CD4-positive, alpha-beta memory T cell (primary cell): ENCODE data around the gene GDPGP1. TPM values are rescaled to one million over a fixed set of nuclear protein-coding genes. Genes with fewer than 3 reads are reported as not detected.
A peak's percentile ranks its signal among the peaks of the same experiment; 100 is the strongest.

ENCODE experiments used
- CTCF ChIA-PET: fragments of 350-600 bp; sonication (Branson Sonifier 250); formaldehyde crosslinking; loops from one replicate; lab custom pipeline; 2021; ENCODE audit warnings: inconsistent platforms; ENCODE audit not compliant: partially characterized antibody; lab: Charles Lee
- POLR2A ChIA-PET: fragments of 350-600 bp; sonication (Branson Sonifier 250); formaldehyde crosslinking; loops from one replicate; lab custom pipeline; 2021; ENCODE audit not compliant: partially characterized antibody; lab: Charles Lee
- DNase-seq, 5 donors: peaks; one replicate each; pipeline versions ENCODE4 v3.0.0 to v3.0.0-alpha.2; 2020 to 2022; ENCODE audit warnings: mixed read lengths in 1 of 5
- H3K27ac ChIP-seq: one replicate; pipeline ENCODE4 v1.7.0; 2013; ENCODE audit warnings: low read depth, low read length
- H3K27me3 ChIP-seq: 2 replicates; pipeline ENCODE4 v1.7.0; 2013; ENCODE audit warnings: mild to moderate bottlenecking, low read length, moderate library complexity; ENCODE audit not compliant: insufficient read depth
- H3K36me3 ChIP-seq: 2 replicates; pipeline ENCODE4 v1.7.0; 2013; ENCODE audit warnings: mild to moderate bottlenecking, low read length, moderate library complexity; ENCODE audit not compliant: insufficient read depth
- H3K4me1 ChIP-seq: 2 replicates; pipeline ENCODE4 v1.7.0; 2013; ENCODE audit warnings: mild to moderate bottlenecking, low read length, moderate library complexity; ENCODE audit not compliant: insufficient read depth
- H3K4me3 ChIP-seq, 2 donors: one replicate each; pipeline ENCODE4 v1.7.0; 2013; ENCODE audit warnings: low read length in 2 of 2, mild to moderate bottlenecking in 1 of 2
- H3K9me3 ChIP-seq, 2 donors: one replicate each; pipeline ENCODE4 v1.7.0; 2013; ENCODE audit warnings: low read length in 2 of 2, control low read depth in 1 of 2; ENCODE audit not compliant: control insufficient read depth in 1 of 2
- H3K27ac Mint-ChIP-seq, 7 donors: one replicate each; pipeline ENCODE4 v1.8.0; 2020 to 2021; ENCODE audit warnings: mixed read lengths in 7 of 7, mild to moderate bottlenecking in 6 of 7, inconsistent platforms in 3 of 7, moderate library complexity in 3 of 7
- H3K27me3 Mint-ChIP-seq, 2 donors: one replicate each; pipeline ENCODE4 v1.8.0; 2020 to 2021; ENCODE audit warnings: mixed read lengths in 2 of 2
- H3K36me3 Mint-ChIP-seq, 2 donors: one replicate each; pipeline ENCODE4 v1.8.0; 2020 to 2021; ENCODE audit warnings: mixed read lengths in 2 of 2, inconsistent platforms in 1 of 2, mild to moderate bottlenecking in 1 of 2
- H3K4me1 Mint-ChIP-seq, 4 donors: one replicate each; pipeline ENCODE4 v1.8.0; 2020 to 2021; ENCODE audit warnings: mixed read lengths in 4 of 4, mild to moderate bottlenecking in 1 of 4
- H3K4me3 Mint-ChIP-seq, 8 donors: one replicate each; pipeline ENCODE4 v1.8.0; 2020 to 2021; ENCODE audit warnings: mixed read lengths in 8 of 8, mild to moderate bottlenecking in 7 of 8, moderate library complexity in 6 of 8, inconsistent platforms in 3 of 8
- H3K9me3 Mint-ChIP-seq, 8 donors: one replicate each; pipeline ENCODE4 v1.8.0; 2020 to 2021; ENCODE audit warnings: mixed read lengths in 8 of 8, mild to moderate bottlenecking in 5 of 8, inconsistent platforms in 3 of 8, moderate library complexity in 1 of 8
- intact Hi-C: fragments of 100-400 bp; cut with micrococcal nuclease; formaldehyde crosslinking; loops from one replicate; pipeline ENCODE4 v1.15.1; 2023
- polyA plus RNA-seq, 2 donors: library from polyadenylated mRNA; unstranded; fragments of 300-500 nt; fragmentation: Illumina TruSeq; gene quantifications; one replicate each; pipeline ENCODE4 v1.2.3, GENCODE V29; 2021
- total RNA-seq, 2 experiments: library from RNA; stranded (reverse); gene quantifications; one replicate each; pipeline ENCODE4 v1.2.3, GENCODE V29; 2021

The GDPGP1 gene
- total and polyA plus RNA-seq, 4 experiments from 2014 or later, result 0.58 to 15.0 (median 6.0) TPM

DNA sequence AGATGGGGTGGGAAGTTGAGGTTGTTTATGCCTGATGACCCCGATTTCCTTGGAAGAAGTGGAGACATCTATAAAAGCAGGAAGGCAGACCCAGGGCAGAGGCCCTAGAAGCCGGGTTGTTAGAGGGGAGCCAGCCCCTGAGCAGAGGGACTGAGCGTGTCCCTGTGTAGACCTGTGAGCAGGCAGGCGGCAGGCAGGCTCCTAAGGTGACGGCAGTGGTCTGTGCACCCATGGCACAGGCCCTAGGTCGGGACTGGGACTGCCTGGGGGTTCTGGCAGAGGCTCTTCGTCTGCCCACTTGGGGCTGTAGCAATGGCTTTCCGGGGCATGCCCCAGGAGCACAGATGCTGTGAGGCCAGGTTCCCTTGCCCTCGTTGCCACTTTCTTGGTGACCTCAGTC is 23.0 kb upstream of the GDPGP1 start:
- H3K4me3 Mint-ChIP-seq, result peak overlapping the region in 2 of 8 donors; percentile 15 to 44
- H3K9me3 Mint-ChIP-seq, result no peaks in the 10 kb centered on the region
- H3K4me1 ChIP-seq, result peaks cover 22% of the 10 kb centered on the region
- intact Hi-C loops, result no loop called here
- H3K4me1 Mint-ChIP-seq, result peaks cover 19 to 37% (median 33%) of the 10 kb centered on the region in 4 donors
- ChIA-PET POLR2A (interaction anchor here (1.7 kb wide), 1 partner anchor 10 kb away, joined by 4 read pairs; the partner anchor contains the start of gene SEMA4B), CTCF (no interaction called here)
- peak overlapping the region in 2 of 7 donors; percentile 37 to 84 for H3K27ac Mint-ChIP-seq
- no peak for DNase-seq
- no peak overlapping the region for H3K4me3 ChIP-seq
- H3K27me3 ChIP-seq, result no peaks in the 10 kb centered on the region
- H3K9me3 ChIP-seq, result no peaks in the 10 kb centered on the region
- H3K27ac ChIP-seq, result no peak overlapping the region
- peaks cover 0 to 6% of the 10 kb centered on the region in 2 donors for H3K36me3 Mint-ChIP-seq
- no peaks in the 10 kb centered on the region for H3K27me3 Mint-ChIP-seq
- H3K36me3 ChIP-seq, result no peaks in the 10 kb centered on the region

DNA sequence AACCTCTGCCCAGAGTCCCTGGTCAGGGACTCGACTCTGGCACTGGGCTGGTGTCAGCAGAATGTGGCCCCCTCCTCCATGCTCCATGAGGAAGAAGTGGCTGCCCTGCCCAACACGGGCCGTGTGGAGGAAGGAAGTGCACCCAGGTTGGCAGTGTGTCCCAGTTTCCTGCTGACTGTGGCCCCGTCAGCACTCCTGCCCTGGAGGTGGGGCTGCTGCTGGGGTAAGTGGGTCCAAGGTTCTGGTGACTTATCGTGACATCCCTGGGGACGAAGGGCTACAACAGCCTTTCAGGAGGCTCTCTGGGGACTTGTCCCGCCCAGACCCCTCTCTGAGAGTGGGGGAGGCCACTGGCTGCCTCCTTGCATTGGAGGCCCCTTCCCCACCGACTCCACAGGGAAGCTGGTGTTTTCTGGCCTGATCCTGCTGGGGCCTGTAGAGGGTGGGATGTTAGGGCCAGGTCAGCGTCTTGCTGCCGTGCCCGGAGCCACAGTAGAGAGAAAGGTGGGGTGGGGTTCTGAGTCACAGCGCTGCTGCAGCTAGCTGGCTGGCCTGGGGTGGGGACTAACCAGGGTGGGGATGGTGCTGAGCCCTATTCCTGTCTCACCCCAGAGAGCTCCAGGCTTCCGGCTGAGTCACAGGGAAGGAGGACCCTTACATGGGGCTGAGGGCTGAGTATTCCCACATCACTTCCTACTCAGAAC is 22.4 kb upstream of the GDPGP1 start:
- intact Hi-C loops, result no loop called here
- no peak for DNase-seq
- H3K27ac ChIP-seq, result no peak overlapping the region
- Mint-ChIP-seq H3K4me1 (peaks cover 21 to 36% (median 33%) of the 10 kb centered on the region in 4 donors), H3K9me3 (no peaks in the 10 kb centered on the region), H3K27me3 (no peaks in the 10 kb centered on the region), H3K4me3 (no peak overlapping the region), H3K36me3 (peaks cover 0 to 6% of the 10 kb centered on the region in 2 donors), H3K27ac (peak overlapping the region in 1 of 7 donors; percentile 31)
- H3K9me3 ChIP-seq, result no peaks in the 10 kb centered on the region
- peaks cover 22% of the 10 kb centered on the region for H3K4me1 ChIP-seq
- POLR2A ChIA-PET, result interaction anchor here (1.3 kb wide), 1 partner anchor 11 kb away, joined by 6 read pairs; the partner anchor contains the start of gene SEMA4B
- no peaks in the 10 kb centered on the region for H3K36me3 ChIP-seq
- no peak overlapping the region for H3K4me3 ChIP-seq
- CTCF ChIA-PET, result no interaction called here
- no peaks in the 10 kb centered on the region for H3K27me3 ChIP-seq

DNA sequence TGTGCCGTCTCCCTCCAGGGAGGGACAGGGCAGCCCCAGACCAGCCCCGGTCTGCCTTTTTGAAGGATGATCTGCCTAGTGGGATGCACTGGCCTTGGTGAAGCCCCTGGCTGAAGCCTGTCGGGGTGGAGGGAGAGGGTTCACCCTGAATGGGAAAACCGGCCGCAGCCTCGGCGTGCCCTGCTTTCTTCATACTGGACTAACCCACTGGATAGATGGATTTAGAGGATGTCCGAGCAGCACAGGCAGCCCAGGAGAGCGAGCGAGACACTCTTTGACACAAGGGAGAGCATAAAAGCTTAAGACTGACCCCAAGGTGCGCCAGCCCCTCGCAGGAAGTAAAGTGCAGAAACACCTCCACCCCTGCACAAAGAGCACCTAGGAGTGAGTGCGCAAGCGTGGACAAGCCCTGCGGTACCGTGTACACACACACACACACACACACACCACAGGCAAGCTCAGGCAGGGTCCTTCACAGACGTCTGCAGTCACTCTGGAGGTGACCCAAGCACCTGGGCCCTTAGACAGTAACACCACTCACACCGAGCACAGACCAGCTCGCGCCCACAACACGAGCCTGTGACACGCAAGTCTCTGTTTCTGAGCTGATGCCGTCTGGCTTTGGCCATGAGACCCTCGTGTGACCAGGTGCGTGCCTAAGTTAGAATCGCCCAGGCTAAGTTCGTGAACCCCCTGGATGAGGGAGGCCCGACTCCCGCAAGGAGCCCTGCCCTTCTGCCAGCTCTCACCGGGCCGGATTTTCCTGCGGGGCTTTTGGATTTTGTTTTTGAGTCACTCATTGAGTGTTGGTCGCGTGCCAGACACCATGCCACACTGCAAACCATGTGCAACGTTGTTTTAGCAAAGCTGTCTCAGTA is 21.5 kb upstream of the GDPGP1 start:
- no peaks in the 10 kb centered on the region for H3K27me3 ChIP-seq
- Mint-ChIP-seq H3K36me3 (peaks cover 0 to 9% of the 10 kb centered on the region in 2 donors), H3K4me3 (no peak overlapping the region), H3K9me3 (no peaks in the 10 kb centered on the region), H3K27ac (no peak overlapping the region), H3K27me3 (no peaks in the 10 kb centered on the region), H3K4me1 (peaks cover 21 to 36% (median 33%) of the 10 kb centered on the region in 4 donors)
- H3K36me3 ChIP-seq, result no peaks in the 10 kb centered on the region
- no peak overlapping the region for H3K4me3 ChIP-seq
- H3K4me1 ChIP-seq, result peaks cover 22% of the 10 kb centered on the region
- CTCF ChIA-PET, result no interaction called here
- H3K9me3 ChIP-seq, result no peaks in the 10 kb centered on the region
- POLR2A ChIA-PET, result interaction anchor here (1.3 kb wide), 1 partner anchor 11 kb away, joined by 6 read pairs; the partner anchor contains the start of gene SEMA4B
- no peak overlapping the region for H3K27ac ChIP-seq
- intact Hi-C loops, result no loop called here
- DNase-seq, result no peak

DNA sequence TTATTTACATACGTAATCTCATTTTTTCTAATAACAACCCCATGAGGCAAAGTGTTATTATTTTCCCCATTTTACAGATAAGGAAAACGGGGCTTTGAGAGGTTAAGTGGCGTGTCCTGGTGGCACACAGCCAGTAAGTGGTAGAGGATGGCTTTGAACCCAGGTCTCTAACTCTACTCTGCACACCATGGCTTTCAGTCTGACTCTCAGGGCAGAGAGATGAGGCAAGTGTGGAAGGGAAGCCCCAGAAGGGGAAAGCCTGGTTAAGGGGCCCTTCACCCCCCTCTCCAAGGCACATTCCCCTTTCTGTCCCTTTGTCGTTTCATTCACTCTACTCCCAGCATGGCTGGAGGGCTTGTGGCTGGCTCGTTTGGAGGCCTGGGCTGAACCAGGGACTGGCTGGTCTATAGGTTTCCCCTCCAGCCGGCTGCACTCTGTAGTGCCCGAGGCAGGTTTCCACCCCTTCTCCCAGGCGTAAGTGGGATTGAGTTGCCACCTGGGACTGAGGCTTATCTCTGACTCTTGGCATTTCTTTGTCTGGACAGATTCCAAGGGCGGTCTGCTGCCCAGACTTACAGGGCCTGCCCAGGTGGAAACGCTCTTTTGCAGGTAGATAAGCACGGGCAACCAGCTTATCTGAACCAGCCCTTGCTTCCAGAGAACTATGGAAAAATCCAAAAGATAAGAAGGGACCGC is 20.7 kb upstream of the GDPGP1 start:
- Mint-ChIP-seq H3K36me3 (peaks cover 0 to 9% of the 10 kb centered on the region in 2 donors), H3K4me1 (peaks cover 21 to 36% (median 33%) of the 10 kb centered on the region in 4 donors), H3K4me3 (no peak overlapping the region), H3K27me3 (no peaks in the 10 kb centered on the region), H3K9me3 (no peaks in the 10 kb centered on the region), H3K27ac (peak overlapping the region in 1 of 7 donors; percentile 31)
- DNase-seq, result no peak
- Histone ChIP-seq H3K9me3 (no peaks in the 10 kb centered on the region), H3K4me3 (no peak overlapping the region), H3K27me3 (no peaks in the 10 kb centered on the region), H3K27ac (no peak overlapping the region), H3K4me1 (peaks cover 22% of the 10 kb centered on the region), H3K36me3 (no peaks in the 10 kb centered on the region)
- ChIA-PET CTCF (no interaction called here), POLR2A (interaction anchor here (1.3 kb wide), 1 partner anchor 12 kb away, joined by 6 read pairs; the partner anchor contains the start of gene SEMA4B)
- intact Hi-C loops, result no loop called here

DNA sequence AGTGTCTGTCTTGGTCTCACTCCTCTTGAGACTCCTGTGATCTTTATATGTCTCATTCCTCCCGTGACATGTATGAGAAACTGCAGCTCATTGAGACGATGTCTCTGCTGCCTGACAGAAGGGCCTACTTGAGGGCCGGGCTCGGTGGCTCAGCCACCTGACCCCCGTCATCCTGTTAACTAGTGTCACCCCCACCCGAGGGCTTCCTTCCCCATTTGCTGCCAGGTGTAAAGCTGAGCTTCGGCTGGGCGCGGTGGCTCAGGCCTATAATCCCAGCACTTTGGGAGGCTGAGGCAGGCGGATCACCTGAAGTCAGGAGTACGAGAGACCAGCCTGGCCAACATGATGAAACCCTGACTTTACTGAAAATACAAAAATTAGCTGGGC is 20.2 kb upstream of the GDPGP1 start:
- CTCF ChIA-PET, result interaction anchor here (0.7 to 1.4 kb wide), 3 partner anchors 17 to 281 kb away, joined by 3 to 5 read pairs (median 4); no protein-coding TSS in a partner anchor
- intact Hi-C loops, result no loop called here
- Histone ChIP-seq H3K4me3 (no peak overlapping the region), H3K27me3 (no peaks in the 10 kb centered on the region), H3K9me3 (no peaks in the 10 kb centered on the region), H3K27ac (no peak overlapping the region), H3K36me3 (no peaks in the 10 kb centered on the region), H3K4me1 (peaks cover 22% of the 10 kb centered on the region)
- no peaks in the 10 kb centered on the region for H3K27me3 Mint-ChIP-seq
- peaks cover 23 to 39% (median 35%) of the 10 kb centered on the region in 4 donors for H3K4me1 Mint-ChIP-seq
- no peaks in the 10 kb centered on the region for H3K9me3 Mint-ChIP-seq
- peaks cover 0 to 11% of the 10 kb centered on the region in 2 donors for H3K36me3 Mint-ChIP-seq
- no peak for DNase-seq
- POLR2A ChIA-PET, result interaction anchor here (0.9 to 2.2 kb wide), 2 partner anchors 13 to 19 kb away, joined by 4 to 11 read pairs; partner anchors contain the start of gene SEMA4B
- no peak overlapping the region for H3K4me3 Mint-ChIP-seq
- peak overlapping the region in 1 of 7 donors; percentile 31 for H3K27ac Mint-ChIP-seq

DNA sequence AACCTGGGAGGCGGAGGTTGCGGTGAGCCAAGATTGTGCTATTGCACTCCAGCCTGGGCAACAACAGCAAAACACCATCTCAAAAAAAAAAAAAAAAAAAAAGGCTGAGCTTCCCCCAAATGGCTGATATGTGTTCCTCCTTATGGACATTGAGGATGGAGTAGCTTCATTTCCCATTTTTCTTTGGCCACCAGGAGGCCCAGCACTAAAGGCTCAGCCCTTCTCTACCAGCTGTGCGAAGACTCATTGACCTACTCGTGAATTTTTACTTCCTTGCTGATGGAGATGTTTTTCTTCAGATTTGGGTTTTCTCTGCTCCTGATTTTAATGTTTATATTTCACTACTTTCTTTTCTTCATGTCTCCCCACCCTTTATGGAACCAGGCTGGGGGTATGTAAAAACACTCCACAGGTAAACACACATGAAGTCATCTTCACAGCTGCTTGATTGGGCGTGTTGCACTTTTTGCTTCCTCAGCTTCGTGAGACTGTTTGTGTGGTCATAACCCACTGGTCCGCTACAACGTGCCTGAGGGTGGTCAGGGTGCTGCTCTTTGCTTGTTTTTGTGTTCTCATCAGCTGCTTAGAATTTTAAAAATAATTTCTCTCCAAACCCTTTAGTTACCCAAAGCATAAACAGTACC is 19.3 kb upstream of the GDPGP1 start:
- Mint-ChIP-seq H3K4me3 (no peak overlapping the region), H3K9me3 (no peaks in the 10 kb centered on the region), H3K27me3 (no peaks in the 10 kb centered on the region), H3K27ac (peak overlapping the region in 1 of 7 donors; percentile 60), H3K4me1 (peaks cover 24 to 37% (median 32%) of the 10 kb centered on the region in 4 donors), H3K36me3 (peaks cover 0 to 10% of the 10 kb centered on the region in 2 donors)
- Histone ChIP-seq H3K4me3 (no peak overlapping the region), H3K27me3 (no peaks in the 10 kb centered on the region), H3K9me3 (no peaks in the 10 kb centered on the region), H3K36me3 (no peaks in the 10 kb centered on the region), H3K4me1 (peaks cover 18% of the 10 kb centered on the region), H3K27ac (no peak overlapping the region)
- ChIA-PET POLR2A (interaction anchor here (0.9 to 2.2 kb wide), 4 partner anchors 14 to 18 kb away, joined by 3 to 11 read pairs (median 6); partner anchors contain the start of gene SEMA4B), CTCF (interaction anchor here (0.7 to 1.4 kb wide), 6 partner anchors 12 to 281 kb away, joined by 3 to 5 read pairs (median 4); partner anchors contain the start of gene CIB1)
- intact Hi-C loops, result no loop called here
- no peak for DNase-seq
